T-helper 2 cell treated with Interferon-gamma antibody and Interleukin-4, amounts not matched to agents 100 ng/mL and 5 ng/mL, for 36 hours (primary cell): ENCODE measurements around the gene MID1. TPM values are rescaled to one million over a fixed set of nuclear protein-coding genes. Genes with fewer than 3 reads are reported as not detected.
"Not testable (repeated sequence)": the region's sequence is repeated elsewhere in the genome, so short reads cannot be mapped to it uniquely, and the experiment has no call there.

Source experiments
- intact Hi-C: fragments of 100-400 bp; cut with micrococcal nuclease; formaldehyde crosslinking; loops from one replicate; pipeline ENCODE4 v1.15.1; 2023
- total RNA-seq: library from RNA; stranded (reverse); gene quantifications from 2 replicates; pipeline ENCODE4 v1.2.3, GENCODE V29; 2022

The MID1 gene
- total RNA-seq, 1 donor from 2014 or later = 0.23 TPM

GRCh38 chrX:10617186-10617998, 3.0 kb downstream of the MID1 start:
- intact Hi-C loops = no loop called here

- intact Hi-C loops = loop anchor here (1.0 kb wide), 1 partner anchor 427 kb away; no protein-coding TSS in a partner anchor
Observed at GRCh38 chrX:10615931-10616774, 4.2 kb downstream of the MID1 start.

DNA sequence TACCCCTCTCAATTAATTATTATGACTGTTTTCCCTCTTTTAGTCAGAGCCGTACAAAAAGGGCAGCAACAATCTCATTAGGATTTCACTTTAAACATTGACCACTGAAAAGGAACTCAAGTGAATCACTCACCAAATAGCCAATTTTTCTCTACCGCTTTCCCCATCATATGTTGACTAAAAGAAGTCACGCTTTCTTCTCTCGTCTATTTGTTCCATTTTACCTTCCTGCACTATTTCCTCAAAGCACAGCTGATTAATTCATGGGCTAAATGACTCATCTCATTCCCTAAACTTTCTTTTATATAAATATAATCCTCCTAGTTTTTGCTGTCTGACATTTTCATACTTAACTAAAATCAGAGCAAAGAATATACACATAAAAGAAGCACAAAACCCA, 8.2 kb downstream of the MID1 start:
- intact Hi-C loops = no loop called here

GRCh38 chrX:10611441-10612090, 8.8 kb downstream of the MID1 start:
- intact Hi-C loops = no loop called here

GRCh38 chrX:10608099-10608498, 12.3 kb downstream of the MID1 start:
- intact Hi-C loops = no loop called here

GRCh38 chrX:10607233-10607632, 13.2 kb downstream of the MID1 start:
- intact Hi-C loops = no loop called here

DNA sequence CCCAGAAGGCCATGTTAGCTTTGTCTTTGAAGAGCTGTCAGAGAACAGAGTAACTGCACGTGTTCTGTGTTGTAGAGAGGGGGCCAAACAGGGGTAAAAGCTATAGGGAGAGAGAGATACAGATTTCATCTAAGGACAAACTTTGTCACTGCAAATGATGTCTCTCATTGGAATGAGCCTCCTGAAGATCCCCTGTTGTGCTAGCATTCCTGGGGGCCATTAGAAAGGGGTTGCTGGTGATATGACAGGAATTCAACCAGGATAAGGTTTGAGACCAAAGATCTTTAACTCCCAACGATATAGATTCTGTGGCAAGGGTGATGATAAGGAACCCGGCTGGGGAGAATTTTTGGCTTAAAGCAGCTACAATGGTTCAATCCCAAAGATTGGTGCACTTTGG, 16.8 kb downstream of the MID1 start:
- intact Hi-C loops = no loop called here

GRCh38 chrX:10602646-10603045, 17.7 kb downstream of the MID1 start:
- intact Hi-C loops = no loop called here

DNA sequence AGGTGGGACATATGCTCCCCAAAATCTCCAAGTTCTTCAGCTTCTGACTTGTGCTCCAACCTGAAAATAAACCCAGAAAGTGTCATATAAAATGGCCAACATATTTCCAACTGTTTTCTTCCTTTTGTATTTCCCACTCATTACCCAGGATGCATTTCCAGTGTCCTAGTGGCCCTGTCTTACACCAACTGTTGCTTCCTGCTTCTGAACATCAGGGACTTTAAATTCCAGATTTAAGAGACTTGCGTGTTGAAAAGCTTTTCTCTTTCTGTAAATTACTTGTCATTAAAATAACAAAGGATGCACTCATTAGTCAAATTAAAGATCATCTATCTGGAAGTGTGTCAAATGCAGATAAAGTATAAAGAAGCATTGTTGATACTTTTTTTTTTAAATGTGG, 19.9 kb downstream of the MID1 start:
- intact Hi-C loops = no loop called here

- intact Hi-C loops = loop anchor here (5.0 kb wide), 1 partner anchor 406 kb away; no protein-coding TSS in a partner anchor
Observed at GRCh38 chrX:10598540-10598939, 21.8 kb downstream of the MID1 start.

DNA sequence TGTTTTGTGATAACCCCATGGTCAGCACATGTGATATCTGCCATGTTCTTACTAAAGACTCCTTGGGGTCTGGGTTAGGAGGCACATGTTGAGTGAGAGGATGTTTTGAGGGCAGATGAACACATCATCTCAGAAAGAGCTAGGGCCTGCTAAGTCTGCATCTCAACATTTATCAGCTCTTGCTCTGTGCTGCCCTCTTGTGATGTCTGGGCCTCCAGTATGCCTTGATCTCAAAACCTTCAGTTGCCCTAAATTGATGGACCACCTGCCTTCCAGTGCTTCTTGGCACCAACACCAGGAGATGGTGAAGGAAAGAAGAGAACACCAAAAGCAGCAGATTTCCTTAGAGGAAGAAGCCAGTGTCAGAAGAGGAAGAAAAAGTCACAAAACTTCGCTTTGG, 22.5 kb downstream of the MID1 start:
- intact Hi-C loops = loop anchor here (5.0 kb wide), 1 partner anchor 406 kb away; no protein-coding TSS in a partner anchor

DNA sequence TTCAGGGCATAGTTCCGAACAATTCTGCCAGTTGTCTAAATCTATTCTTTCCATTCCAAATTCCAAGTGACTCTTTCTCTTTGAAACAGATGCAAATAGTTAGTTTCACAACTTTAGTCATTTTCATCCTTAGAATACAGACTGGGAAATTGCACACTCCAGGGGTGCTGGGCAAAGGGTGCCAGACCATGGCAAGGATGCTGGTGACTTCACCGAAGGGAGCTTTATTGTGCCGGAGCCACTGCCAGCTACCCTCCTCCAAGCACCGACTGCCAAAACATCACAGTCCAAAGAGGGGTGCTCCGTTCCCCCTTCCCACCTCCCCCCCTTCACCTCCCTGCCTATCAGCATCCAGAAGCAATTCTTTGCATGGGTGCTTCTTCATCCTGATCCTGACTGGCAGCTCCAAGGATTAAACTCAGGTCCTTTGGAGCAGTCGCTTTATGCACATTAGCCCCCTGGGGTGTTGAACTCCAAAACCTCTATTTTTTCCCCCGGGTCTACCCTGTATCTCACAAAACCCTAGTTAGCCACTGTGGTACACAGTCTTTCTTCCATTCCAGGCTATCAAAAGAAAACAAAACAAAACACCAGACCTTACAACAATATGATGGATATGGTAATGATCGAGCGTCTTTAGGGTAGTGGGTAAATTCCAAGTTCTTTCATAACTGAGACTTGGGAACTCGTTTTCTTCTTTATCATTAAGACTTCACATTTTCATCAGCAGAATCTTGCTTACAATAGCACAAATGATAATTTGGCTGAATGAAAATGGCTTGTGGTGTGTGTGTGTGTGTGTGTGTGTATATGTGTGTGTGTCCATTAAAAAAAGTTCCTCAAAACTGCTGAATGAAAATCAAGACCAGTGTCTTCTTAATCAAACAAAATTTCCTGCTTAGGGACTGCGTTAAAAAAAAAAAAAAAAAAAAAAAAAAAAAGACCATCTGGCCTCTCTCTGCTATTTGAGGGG, 28.7 kb downstream of the MID1 start:
- intact Hi-C loops = no loop called here

DNA sequence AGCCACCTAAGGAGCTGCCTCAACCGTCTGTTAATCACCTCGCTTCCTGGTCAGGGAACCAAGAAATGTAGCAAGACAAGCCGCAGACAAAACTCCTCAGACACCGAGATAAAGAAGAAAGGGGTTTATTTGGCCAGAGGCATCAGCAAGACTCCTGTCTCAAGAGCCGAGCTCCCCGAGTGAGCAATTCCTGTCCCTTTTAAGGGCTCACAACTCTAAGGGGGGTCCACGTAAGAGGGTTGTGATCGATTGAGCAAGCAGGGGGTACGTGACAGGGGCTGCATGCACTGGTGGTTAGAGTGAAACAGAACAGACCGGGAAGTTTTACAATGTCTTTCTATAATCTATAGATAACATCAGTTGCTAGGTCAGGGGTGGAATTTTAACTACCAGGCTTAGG, 30.6 kb downstream of the MID1 start:
- intact Hi-C loops = not testable (repeated sequence)

GRCh38 chrX:10589098-10589497, 31.3 kb downstream of the MID1 start:
- intact Hi-C loops = no loop called here

DNA sequence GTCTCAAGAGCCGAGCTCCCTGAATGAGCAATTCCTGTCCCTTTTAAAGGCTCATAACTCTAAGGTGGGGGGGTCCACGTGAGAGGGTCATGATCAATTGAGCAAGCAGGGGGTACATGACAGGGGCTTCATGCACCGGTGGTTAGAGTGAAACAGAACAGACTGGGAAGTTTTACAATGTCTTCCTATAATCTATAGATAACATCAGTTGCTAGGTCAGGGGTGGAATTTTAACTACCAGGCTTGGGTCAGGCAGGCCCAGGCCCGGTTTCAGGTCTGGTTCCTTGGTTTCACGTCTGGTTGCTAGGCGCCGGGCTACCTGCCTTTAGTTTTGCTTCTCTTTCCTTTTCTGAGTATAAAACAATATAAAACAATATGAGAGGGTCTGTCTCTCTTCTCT, 35.5 kb downstream of the MID1 start:
- intact Hi-C loops = not testable (repeated sequence)

GRCh38 chrX:10582945-10583344, 37.4 kb downstream of the MID1 start:
- intact Hi-C loops = no loop called here

DNA sequence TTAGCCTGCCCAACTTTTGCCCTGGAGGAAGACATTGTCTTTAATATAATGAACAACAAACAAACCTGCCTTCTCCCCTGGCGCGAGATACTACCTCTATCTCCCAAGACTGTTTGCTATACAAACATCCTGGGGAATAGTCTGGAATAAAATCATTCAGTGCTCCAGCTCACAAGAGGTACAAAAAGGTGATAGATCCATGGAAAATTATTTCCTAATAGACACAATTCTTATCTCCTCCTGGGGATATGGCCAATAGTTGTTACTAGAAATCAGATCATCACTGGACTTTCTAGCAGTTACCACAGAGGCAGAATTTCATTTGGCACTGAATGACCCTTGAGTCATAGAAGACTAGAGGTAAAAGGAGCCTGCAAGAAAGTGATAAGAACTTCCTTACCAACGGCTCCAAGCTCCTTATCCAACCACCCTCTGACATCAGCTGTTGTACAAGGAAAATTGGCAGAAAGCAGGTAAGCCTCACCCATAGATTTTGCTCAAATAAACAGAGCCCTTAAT, 38.1 kb downstream of the MID1 start:
- intact Hi-C loops = no loop called here

DNA sequence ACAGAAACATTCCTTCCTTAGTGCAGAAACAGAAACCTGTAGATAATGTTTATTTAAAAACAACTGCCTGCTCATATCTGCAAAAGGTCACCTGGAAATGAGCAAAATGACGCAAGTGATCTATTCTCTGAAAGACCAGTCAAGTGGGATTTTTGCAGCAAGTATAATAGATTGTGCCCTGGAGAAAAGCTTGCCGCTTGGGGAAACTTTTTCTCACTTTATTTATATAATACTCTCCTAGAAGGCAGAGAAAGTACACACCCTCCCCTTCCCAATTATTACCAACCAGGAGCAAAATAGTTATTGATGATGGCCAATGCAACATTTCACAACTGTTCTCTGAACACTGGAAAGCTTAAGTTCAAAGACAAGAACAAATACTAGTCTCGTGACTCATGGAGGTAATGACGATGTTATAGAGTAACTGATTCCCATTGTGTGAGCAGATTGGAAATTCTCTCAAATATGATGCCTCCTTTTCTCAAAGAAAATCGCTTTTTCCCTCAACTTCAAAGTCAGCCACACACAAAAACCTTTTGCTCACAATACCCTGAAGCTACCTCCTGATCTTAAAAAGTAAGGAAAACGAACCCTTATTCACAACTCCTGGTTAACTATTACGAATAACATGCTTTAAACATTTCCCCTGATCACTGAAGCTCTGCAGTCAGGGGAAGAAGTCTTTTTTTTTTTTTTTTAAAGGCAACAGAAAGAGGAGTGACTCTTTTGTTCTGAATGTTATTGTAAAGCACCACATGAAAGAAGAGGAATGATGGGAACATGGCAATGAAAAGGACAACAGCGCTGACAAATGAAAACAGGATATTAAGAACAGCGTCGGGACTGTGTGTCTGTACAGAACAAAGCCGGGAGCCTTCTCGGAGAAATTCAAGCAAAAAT, 41.0 kb downstream of the MID1 start:
- intact Hi-C loops = no loop called here

GRCh38 chrX:10578527-10578926, 41.9 kb downstream of the MID1 start:
- intact Hi-C loops = no loop called here
